Breast epithelium (tissue), 4 donors: Measurements from ENCODE around the gene MLLT1. TPM values are rescaled to one million over a fixed set of nuclear protein-coding genes. Genes with fewer than 3 reads are reported as not detected.

Experiments
- DNase-seq, 2 donors: peaks; one replicate each; pipeline ENCODE4 v3.0.0-alpha.2; 2019; ENCODE audit warnings: low spot score in 2 of 2
- H3K27ac ChIP-seq, 2 donors: fragments of 200-600 bp; sonication (generic) in 1 of 2; one replicate each; pipeline ENCODE4 v1.5.1; 2016 to 2019; ENCODE audit warnings: mild to moderate bottlenecking in 1 of 2
- H3K27me3 ChIP-seq, 2 donors: fragments of 200-600 bp; sonication (generic) in 1 of 2; one replicate each; pipeline versions ENCODE4 v1.5.1 to v1.6.0; 2017 to 2019; ENCODE audit warnings: control low read depth in 1 of 2, mild to moderate bottlenecking in 1 of 2
- H3K36me3 ChIP-seq: fragments of 200-600 bp; one replicate; pipeline ENCODE4 v1.5.1; 2019
- H3K4me1 ChIP-seq, 2 donors: fragments of 200-600 bp; sonication (generic); one replicate each; pipeline ENCODE4 v1.5.1; 2016 to 2019; ENCODE audit warnings: control low read depth in 1 of 2
- H3K4me3 ChIP-seq, 3 donors: fragments of 200-600 bp; sonication (generic); 1 replicate in 2 of 3; 2 replicates in 1 of 3; pipeline ENCODE4 v1.5.1; 2016 to 2019; ENCODE audit warnings: mild to moderate bottlenecking in 3 of 3, moderate library complexity in 2 of 3
- H3K9me3 ChIP-seq, 2 donors: fragments of 200-600 bp; sonication (generic) in 1 of 2; one replicate each; pipeline ENCODE4 v1.5.1; 2016 to 2019; ENCODE audit warnings: control low read depth in 1 of 2
- CTCF ChIP-seq, 3 donors: fragments of 450-650 bp; IDR thresholded peaks; one replicate each; pipeline ENCODE4 v1.5.1; 2016 to 2017; ENCODE audit warnings: antibody characterized with exemption in 3 of 3, mild to moderate bottlenecking in 3 of 3, moderate library complexity in 3 of 3
- POLR2A ChIP-seq: fragments of 450-650 bp; IDR thresholded peaks from one replicate; pipeline ENCODE4 v1.6.1; 2016; ENCODE audit warnings: antibody characterized with exemption, mild to moderate bottlenecking, moderate library complexity
- POLR2AphosphoS5 ChIP-seq, 3 donors: sonication (generic); formaldehyde crosslinking; IDR thresholded peaks; one replicate each; pipeline ENCODE4 v1.6.1; 2017; ENCODE audit warnings: antibody characterized with exemption in 3 of 3
- intact Hi-C: fragments of 100-400 bp; cut with DNase I; formaldehyde crosslinking; loops from one replicate; pipeline ENCODE4 v1.15.1; 2023; ENCODE audit warnings: low total_unique reads
- total RNA-seq, 3 donors: library from RNA; depleted of rRNA; stranded (reverse); fragments of >200 nt; gene quantifications; one replicate each; pipeline ENCODE4 v1.1.0, GENCODE V29; 2016

The MLLT1 gene
- total RNA-seq, 3 donors from 2014 or later: 13.6 to 16.4 (median 13.8) TPM

DNA sequence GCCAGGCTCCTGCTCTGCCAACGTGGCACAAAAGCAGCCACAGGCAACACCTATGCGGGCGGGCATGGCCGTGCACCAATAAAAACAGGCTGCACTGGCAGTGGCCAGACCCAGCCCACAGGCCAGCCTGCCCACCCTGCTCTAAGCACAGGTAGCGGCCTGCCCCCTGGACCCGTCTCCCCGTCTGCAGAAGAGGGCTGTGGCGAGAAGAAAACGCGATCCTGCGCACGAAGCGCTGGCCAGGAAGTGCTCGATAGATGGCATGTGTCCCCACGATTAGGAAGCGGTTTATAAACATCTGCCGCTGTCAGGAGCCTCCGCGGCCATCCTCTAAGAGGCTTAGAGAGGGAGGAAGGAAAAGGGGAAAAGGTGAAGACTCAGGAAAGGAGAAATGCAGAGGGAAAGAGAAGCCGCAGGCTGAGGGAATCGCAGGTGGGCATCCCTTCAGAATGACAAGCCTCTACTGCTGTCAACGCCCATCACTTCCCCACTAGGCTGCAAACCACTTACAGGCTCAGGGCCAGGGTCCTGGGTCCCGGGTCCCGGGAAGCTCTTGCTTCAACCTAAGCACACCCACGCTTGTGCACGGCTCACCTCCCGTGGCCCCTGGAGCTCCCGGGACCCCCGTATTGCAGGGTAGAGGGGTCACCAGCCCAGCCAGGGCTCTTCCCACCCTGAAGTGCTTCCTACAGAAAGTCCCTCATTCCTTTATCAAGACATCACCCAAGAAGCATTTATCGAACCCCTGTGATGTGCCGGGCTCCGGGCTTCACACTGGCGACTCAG, 10.5 kb downstream of the MLLT1 start:
- no peak overlapping the region for H3K4me3 ChIP-seq
- no peak for DNase-seq
- H3K9me3 ChIP-seq: no peaks in the 10 kb centered on the region
- TF ChIP-seq POLR2AphosphoS5 (IDR thresholded peaks at IDR 0.05) (no peak), CTCF (IDR thresholded peaks at IDR 0.05) (no peak), POLR2A (no peak)
- H3K27ac ChIP-seq: no peak overlapping the region
- peaks cover 8 to 28% of the 10 kb centered on the region in 2 donors for H3K4me1 ChIP-seq
- H3K36me3 ChIP-seq: no peaks in the 10 kb centered on the region
- intact Hi-C loops: loop anchor here (5.0 kb wide), 1 partner anchor 62 kb away; no protein-coding TSS in a partner anchor
- no peaks in the 10 kb centered on the region for H3K27me3 ChIP-seq

GRCh38 chr19:6268382-6268771, 11.4 kb downstream of the MLLT1 start:
- Histone ChIP-seq H3K27me3 (no peaks in the 10 kb centered on the region), H3K4me1 (peaks cover 8 to 21% of the 10 kb centered on the region in 2 donors), H3K9me3 (no peaks in the 10 kb centered on the region), H3K36me3 (no peaks in the 10 kb centered on the region), H3K4me3 (no peak overlapping the region), H3K27ac (no peak overlapping the region)
- no peak for TF ChIP-seq POLR2AphosphoS5 (IDR thresholded peaks at IDR 0.05)
- TF ChIP-seq POLR2A: no peak
- no peak for TF ChIP-seq CTCF (IDR thresholded peaks at IDR 0.05)
- intact Hi-C loops: loop anchor here (5.0 kb wide), 1 partner anchor 61 kb away; no protein-coding TSS in a partner anchor
- no peak for DNase-seq

DNA sequence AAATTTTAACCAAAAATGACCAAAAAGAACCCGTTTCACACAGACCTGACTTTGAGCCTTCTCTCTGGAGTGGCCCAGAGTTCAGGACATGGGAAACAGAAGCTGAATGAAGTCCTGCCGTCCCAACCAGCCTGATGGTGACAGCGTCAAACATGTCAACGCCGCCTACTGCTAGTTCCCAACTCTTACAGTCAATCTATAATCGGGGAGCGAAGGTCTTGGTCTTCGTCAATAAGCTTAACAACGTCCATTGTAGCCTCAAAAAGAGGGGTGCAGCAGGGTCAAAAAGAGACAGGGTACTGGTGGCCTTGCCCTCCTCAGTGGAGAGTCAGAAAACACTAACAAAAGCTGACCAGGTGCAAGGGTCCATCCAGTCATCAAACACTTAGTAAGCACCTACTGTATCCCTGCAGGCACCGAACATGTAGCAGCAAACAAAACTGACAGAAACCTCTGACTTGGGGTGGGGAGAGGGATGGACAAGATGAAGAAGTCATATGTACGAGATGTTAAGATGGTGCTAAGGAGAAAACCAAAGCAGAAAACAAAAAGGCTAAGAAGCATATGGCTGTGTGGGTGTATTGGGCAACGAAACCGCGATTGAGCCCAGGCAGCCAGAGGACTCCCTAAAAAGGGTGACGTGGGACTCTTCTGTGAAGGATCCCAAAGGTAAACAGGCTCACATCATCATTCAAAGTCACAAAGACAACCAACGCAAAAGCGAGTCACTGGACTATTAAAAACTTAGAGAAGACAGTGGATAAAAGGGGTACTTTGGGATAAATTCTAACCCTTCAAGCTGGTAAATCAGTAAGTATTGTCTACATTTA, 12.0 kb downstream of the MLLT1 start:
- DNase-seq: no peak
- Histone ChIP-seq H3K36me3 (no peaks in the 10 kb centered on the region), H3K4me3 (no peak overlapping the region), H3K9me3 (no peaks in the 10 kb centered on the region), H3K27ac (no peak overlapping the region), H3K27me3 (no peaks in the 10 kb centered on the region), H3K4me1 (peaks cover 8 to 15% of the 10 kb centered on the region in 2 donors)
- TF ChIP-seq POLR2AphosphoS5 (IDR thresholded peaks at IDR 0.05) (no peak), POLR2A (no peak), CTCF (IDR thresholded peaks at IDR 0.05) (no peak)
- intact Hi-C loops: loop anchor here (1.0 to 5.0 kb wide), 2 partner anchors 9 to 60 kb away; no protein-coding TSS in a partner anchor

GRCh38 chr19:6264803-6265202, 15.0 kb downstream of the MLLT1 start:
- no peaks in the 10 kb centered on the region for H3K27me3 ChIP-seq
- no peak overlapping the region for H3K4me3 ChIP-seq
- H3K9me3 ChIP-seq: no peaks in the 10 kb centered on the region
- intact Hi-C loops: loop anchor here (5.0 kb wide), 2 partner anchors 58 to 1068 kb away; no protein-coding TSS in a partner anchor
- no peak for DNase-seq
- no peaks in the 10 kb centered on the region for H3K4me1 ChIP-seq
- TF ChIP-seq POLR2AphosphoS5 (IDR thresholded peaks at IDR 0.05): no peak
- no peak for TF ChIP-seq POLR2A
- no peak for TF ChIP-seq CTCF (IDR thresholded peaks at IDR 0.05)
- H3K27ac ChIP-seq: no peak overlapping the region
- H3K36me3 ChIP-seq: no peaks in the 10 kb centered on the region
